ENCODE results near the gene KCNJ6.

KCNJ6 gene

DNA sequence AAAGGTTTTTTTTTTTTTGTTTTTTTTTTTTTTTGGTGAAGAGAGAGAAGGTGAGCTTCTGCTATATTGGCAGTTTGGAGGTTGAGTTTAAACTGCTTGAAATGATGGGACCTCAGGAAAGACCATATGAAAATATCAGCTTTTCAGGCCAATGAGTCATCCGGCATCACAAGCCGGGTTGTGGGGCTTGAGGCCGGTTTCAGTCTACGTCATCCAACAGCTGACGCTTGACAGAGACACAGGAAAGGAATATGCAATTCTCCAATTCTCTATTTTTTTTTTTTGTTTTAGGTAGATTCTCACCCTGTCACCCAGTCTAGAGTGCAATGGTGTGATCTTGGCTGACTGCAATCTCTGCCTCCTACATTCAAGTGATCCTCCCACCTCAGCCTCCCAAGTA lies 52.4 kb downstream of the KCNJ6 start:
- DNase-seq (ENCODE audit: low read depth): no peak

DNA sequence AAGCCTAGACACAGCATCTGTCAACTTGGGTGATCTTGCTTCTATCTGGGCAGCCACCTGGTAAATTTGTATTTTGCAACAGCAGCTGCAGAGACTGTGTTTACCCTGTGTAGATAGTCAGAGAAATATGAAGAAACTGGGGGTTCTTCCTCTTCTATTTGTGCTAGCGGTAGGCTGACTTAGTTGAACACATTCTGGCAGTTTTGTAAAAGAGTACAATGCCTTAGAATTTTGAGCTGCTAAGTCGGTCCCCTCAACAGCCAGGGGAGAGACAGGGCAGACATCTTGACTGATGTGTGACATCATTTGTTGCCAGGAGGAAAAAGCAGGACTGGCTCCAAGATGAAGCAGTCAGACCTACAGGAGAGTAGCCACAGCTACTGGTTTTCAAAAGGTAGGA lies 53.7 kb downstream of the KCNJ6 start:
- no peak for DNase-seq (ENCODE audit: low read depth)

DNA sequence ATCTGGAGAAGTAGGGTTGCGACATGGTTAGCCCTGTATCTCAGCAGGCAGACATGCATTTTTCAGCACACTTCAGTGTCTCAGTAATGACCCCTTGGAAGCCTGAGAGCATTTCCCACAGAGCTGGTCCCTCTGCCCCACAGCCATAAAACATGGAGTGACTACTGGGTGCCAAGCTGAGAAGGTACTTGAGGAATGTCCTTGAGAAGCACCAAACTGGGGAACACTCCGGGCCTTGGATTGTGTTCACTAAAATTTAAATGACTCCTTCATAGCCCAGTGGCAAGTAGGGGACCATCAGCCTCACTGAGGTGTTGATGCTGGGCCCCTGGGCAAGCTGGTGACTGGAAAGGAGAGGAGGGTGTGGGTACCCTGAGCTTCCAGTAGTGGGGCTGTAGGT lies 54.7 kb downstream of the KCNJ6 start:
- no peak for DNase-seq (ENCODE audit: low read depth)

DNA sequence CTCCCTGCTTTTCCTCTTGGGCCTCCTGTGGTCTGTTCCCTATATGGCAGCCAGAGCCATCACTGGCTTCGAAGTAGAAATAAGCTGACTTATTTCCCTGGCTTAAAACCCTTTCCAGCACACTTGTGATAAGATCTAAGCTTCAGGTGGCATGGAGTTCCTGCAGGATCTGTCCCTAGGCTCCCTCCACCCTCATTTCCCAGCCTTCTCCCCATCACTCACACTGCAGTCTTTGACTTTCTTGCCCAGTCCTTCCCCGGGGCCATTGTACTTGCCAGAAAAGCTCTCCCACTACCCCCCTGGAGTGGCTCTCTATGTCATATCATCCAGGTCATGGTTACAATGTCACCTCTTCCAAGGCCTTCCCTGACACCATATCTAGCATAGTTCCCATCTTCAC lies 55.8 kb downstream of the KCNJ6 start:
- no peak for DNase-seq (ENCODE audit: low read depth)

DNA sequence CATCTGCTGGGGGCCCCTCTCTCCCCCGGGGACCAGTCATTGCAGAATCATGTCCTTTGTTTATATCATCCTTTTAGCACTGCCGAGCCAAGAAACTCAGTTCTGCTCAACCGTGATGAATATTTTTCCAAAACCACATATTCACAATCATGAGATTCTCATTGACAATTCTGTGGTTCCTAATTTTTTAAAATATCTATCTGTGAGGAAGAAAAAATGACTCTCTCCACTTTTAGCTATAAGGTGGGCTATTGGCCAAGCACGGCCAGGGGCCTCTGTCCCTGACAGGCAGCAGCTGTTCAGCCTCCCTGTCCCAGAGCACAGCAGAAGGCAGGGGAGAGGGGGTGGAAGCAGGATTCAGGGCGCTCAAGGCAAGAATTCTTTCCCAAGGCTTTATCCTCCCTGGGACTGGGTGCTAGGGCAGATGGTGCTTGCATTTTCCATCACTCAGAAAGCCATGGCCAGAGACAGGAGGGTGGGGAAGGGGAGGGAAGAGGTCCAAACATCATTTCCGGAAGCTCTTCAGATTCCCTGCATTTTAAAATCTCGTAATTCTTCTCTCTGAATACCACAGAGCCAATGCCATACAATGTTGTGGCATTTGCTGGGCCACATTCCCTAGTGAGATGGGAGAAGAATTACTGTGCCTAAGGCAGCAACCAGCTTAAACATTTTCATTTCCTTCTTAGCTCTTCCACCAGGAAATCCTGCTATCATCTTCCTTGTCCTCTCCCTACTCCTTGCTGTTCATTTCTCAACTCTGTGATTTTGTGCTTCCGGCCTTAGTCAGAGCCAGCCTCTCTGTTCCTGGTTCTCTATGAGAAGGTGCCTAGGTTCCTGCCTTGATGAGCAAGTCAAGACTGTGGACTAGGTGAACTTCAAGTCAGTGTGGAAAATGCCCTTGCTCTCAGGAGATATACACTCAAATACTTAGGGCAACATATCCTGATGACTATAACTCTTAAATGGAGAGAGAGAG lies 60.3 kb downstream of the KCNJ6 start:
- DNase-seq (ENCODE audit: low read depth): no peak

DNA sequence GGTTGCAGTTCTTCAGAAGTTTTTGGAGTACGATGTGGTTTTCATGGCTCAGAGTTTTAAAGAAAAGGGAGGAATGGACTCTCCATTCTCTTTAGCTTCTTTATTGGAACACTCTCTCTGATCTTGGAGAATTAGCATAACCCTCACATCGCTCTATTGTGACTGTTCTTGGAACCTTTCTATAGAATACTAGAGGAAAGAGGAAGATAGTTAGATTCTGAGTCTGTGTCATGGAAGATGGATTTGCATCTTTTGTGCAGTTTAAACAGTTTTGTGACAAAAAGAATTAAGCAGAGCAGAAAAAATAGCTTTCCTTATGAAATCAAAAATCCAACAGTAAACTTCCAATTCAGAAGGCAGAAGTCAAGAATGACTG lies 61.0 kb downstream of the KCNJ6 start:
- DNase-seq (ENCODE audit: low read depth): no peak

DNA sequence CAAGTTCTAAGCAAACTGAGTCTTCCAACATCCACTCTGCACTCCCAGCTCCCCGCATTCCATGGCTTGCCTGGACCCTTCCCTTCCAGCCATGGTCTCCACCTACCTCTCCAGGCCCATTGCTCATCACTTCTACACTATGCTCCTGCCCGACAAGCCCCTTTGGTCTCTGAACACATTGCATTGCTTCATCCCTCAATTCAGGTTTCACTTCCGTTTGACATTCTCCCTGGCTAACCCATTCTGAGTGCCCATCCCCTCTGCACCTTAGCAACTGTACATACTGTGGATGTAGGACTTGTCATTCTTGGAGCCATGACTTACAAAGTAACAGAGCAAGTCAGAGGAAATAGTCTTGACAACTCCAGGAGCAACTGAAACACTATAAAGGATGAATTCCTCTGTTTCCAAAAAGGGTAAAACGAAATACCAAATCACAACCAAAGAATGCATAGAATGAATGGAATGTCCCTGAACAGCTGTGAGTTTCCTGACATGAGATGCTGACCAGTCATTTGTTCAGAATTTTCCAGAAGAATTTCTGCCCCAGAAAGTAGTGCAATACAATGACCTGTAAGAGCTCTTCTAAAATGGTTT lies 66.7 kb downstream of the KCNJ6 start:
- no peak for DNase-seq (ENCODE audit: low read depth)

DNA sequence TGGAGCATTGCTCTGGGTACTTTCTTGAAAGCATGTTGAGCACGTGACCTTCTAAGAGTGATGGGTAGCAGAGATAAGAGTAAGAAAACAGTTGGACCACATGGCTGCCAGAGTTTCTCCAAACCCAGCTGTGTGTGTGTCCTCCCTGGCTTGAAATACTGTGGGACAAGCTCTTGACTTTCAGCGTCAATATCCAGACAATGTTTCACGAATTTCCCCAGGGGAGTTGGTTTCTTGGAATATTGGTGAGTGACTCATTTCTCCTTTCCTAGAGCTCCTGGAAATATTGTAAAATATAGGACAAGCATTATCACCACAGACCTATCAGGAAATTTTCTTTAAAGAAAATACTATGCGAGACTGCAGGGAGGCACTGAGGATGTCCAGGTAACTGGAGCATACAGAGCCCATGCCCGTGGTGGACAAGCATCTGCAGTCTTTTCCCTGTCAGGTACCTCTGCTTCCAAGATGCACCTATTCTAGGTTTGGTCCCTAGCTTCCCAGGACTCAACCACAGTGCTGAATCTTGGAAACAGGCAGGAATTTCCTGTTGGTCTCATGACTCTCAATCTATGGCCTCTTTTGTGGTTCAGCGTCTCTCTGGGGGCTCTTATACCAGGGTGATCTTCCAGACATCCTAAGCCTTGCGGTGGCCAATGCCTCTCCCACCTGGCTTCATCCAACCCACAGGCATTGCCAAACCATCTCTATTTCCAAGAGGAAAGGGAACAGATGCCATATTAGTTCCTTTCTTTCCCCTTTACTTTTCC lies 67.4 kb downstream of the KCNJ6 start:
- DNase-seq (ENCODE audit: low read depth): no peak

DNA sequence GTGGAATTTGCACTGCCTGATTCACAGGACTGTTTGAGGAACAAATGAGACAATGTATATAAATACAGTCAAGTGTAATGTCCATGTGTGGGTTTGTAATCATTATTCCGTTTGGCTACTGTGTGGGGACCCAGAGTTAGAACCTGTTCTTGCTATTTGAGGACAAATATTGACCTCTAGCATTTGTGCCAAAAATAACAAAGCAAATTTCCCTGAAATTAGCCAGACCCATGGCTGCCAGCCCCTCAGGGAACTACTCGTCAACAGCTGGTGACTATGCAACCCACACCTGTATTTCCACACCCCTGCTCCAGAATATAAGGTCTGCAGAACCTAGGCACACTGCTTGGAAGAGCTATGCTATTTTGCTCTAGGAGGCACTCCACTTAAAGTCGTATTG lies 70.7 kb downstream of the KCNJ6 start:
- no peak for DNase-seq (ENCODE audit: low read depth)

DNA sequence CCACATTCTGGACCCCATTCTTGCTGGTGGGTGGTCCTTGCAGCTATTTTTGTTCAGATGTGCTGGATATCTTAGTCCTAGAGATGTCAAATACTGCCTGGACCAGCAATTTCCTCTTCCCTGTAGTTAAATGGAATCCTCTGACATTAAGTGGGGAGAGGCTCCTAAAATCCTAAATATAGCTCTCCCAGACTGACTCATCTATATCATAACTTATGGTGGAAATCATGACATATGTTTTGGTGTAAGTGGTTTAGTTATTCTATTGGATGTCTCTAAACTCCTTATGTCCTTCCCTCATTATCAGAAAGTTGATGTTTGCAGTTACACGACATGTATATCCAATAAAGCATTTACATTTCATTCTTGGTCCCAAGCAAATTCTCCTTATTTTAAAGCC lies 73.1 kb downstream of the KCNJ6 start:
- DNase-seq (ENCODE audit: low read depth): no peak

DNA sequence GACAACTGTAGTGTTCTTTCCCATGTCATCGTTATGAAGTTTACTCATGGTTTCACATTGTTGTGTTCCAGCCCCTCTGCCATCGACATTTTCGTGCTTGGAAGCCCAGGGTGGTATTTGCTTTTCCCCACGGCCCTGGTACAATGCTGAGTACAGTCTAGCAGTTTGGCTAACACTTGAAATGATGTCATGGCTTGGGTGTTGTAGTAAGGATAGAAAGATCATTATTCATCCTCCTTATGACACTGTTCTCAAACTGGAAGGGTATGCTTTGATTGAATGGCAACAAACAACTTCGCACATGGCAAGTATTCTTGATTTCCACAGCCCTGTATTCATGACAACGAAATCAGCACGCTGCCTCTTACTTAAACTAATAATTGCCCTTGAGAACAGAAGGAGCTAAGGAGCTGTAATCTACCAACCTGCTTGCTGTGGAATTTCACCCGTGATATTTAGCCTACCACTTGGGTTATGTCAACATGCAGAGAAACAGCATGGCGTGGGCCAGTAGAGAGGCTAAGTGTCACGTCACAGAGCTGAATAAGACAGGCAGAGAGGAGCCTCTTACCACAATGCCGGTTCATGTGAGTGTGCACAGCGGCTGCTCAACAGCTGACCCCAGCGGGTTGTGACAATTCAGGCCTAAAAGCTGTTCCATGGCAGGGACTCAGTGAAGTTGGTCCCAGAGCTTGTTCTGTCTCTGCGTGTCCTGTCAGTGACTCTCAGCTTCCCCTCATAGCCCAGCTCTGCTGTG lies 73.9 kb downstream of the KCNJ6 start:
- no peak for DNase-seq (ENCODE audit: low read depth)

DNA sequence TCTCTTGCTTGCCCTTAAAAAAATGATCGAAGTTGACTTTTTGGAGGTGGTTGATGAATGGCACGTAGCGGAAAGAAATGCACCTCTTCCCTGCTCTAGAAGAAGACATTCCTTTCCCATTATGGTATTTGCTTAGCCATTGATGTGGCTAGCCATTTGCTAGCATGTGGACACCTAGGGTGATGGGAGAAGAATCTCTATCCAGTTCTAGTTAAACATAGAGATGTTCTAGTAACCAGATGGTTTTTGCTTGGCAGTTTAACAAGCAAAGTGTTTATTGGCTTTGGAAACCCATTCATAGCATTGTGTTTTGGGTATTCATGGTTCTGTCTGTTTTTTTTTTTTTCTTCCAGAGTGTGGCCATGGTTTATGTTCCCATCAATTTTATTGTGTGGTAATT lies 78.9 kb downstream of the KCNJ6 start:
- DNase-seq (ENCODE audit: low read depth): no peak

DNA sequence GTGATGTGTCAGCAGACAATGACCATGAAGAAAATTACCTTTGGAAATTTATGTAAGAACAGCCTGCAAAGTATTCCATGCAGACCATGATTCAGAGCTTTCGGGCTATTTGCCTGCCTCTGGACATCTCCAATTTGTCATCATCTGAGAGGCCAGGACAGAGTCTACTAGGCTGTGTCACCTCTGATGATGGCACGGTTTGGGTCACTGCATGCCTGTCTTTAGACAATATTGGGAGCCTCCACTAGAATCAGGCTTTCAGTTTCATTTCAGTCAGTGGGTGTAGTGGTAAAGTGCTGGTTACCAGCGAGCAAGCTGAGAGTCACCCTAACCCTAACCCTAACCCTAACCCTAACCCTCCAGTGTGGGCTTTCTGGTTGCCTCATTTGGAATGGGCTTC lies 80.8 kb downstream of the KCNJ6 start:
- no peak for DNase-seq (ENCODE audit: low read depth)

DNA sequence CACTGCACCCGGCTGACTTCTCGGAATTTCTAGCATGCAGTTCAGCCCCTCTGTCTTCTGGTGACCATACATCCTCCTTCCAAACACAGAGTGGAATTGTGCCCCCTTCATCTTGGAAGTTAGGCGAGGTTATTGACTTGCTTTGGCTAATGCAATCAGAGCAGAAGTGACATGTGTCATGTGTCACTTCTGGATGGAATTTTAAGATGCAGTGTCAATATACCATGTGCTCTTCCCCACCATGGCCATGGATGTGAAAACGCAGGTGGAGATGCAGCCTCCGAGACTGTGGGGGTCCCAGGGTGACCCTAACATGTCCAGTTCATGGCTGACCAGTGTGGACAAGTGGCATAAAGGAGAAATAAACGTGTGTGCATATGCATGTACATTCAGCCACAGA lies 83.0 kb downstream of the KCNJ6 start:
- DNase-seq (ENCODE audit: low read depth): no peak

DNA sequence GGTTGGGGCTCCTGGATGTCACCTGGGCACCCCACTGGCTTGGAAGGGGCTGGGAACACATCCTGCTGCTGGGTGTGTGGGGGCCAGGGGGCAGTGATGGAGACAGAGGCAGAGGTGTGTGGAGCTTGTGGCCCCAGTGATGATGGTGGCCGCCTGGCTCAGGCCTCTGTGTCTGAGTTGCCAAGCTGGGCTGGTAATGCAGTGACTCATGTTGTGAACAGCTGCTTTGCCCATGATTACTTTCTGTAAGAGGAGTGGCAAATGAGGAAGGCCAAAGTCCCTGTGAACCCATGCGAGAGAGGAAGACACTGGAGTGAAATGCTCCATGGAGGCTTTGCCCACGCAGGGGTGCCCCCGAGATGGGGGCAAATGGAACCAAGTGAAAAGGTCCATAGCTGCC lies 86.8 kb downstream of the KCNJ6 start:
- DNase-seq (ENCODE audit: low read depth): no peak

DNA sequence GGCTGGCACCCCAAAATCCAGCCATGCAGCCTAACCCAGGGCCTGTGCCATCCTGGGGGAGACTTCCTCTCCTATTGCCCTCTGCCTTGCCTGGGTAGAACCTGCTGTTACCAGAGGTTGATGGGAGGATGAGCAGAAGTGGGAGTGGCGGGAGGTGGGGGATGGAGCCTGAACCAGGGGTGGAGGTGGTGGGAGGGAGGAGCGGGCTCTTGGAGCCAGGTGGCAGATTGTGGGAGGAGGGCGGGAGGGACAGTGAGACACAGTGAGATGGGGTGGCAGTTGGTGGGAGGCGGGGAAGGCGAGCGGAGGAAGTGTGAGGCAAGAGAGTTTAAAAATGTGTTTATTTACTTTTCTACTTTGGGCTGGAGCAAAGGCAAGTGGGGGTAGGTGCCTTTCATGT lies 87.3 kb downstream of the KCNJ6 start:
- no peak for DNase-seq (ENCODE audit: low read depth)

DNA sequence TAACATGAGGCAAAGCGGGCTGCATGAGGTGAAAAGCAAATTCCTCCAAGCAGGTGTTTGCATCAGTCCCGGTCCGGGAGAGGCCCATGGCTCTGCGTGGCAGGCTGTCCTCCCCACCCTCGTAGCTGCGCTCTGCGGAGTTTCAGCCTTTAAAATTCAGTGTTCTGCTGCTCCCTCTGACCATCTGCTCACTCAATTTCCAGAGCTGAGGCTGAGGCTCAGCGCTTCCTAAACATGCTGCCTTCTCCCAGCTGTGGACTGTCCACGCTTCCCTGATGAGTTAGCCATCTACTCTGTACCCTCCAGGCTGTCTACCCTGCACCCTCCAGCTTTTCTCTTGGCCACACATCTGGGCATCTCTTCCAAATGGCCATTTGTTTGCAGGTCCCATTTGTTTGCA lies 87.7 kb downstream of the KCNJ6 start:
- DNase-seq (ENCODE audit: low read depth): no peak

DNA sequence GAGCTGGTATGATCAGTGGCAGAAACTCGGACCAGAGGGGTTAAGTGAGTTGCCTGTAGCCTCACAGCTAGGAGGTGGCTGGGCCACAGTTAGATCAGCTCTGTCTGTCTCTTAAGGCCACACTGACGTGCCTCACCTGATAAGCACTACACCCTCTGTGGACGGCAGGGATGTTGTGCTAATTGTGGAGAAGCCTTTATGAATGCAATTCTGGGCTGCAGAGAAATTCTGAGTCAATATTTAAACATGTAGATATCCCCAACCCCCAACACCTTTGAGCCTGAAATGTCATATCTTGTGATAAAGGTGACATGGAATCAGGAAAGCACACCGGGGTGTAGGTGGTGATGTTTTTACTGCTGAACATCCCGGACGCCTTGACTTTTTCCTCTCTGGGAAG lies 88.3 kb downstream of the KCNJ6 start:
- DNase-seq (ENCODE audit: low read depth): no peak

DNA sequence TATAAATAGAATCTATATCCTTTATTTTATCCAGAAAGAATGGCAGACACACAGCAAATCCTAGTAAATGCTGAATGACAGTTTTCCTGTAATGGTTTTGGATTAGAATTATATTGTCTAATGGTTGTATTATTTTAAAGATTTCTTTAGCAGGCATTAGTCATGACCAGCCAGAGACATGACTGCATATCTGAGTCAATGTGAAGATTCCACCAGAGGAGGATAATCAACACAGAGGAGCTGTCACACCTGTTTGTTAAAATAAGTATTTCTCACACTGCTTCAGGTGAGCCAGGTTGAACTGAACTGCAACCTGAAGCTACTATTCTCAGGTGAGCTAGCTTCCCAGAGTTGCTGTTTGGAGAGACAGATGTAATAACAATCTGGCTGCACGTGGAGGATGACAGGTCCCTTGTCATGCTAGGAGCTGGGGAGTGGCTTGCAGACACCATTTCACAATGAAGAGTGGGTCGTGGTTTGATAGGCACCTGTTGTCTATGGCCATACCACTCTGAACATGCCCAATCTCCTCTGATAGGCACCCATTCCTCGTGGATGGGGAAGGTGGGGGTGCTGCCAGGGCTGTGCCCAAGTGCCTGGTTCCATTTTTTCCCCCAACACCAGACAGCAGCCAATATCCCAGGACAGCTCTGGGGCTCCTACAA lies 94.3 kb downstream of the KCNJ6 start:
- no peak for DNase-seq (ENCODE audit: low read depth)

DNA sequence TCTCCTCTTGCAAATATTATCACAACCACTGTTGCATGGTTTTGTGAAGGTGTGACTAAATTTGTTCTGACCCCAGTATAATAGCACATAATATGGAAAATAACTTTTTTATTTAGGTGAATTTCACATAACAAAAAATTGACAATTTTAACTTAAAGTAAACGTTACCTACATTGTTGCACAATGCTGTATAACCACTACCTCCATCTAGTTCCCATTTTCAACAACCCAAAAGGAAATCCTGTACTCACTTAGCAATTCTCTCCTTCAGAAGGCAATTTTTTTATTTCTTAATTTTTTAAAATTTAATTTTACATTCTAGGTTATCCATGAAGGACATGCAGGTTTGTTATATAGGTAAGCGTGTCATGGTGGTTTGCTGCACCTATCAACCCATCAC lies 95.2 kb downstream of the KCNJ6 start:
- DNase-seq (ENCODE audit: low read depth): no peak

DNA sequence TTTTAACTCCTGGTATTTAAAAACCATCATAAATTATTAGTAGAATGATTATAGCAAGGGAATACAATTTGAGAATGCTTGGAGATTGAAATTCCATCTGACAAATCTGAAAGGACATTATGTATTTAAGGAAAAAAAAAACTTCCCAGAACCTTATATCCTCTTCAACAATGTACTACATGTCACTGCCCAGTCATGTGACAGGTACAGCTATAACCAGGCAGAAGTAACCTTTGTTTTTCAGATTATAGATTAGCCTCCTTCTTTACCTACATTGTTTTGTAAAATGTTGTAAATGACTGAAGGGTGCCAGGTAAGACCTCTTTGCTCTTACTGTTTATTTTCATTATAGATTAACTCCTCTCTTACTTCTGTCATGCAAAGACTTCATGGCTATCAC lies 96.9 kb downstream of the KCNJ6 start:
- DNase-seq (ENCODE audit: low read depth): no peak

DNA sequence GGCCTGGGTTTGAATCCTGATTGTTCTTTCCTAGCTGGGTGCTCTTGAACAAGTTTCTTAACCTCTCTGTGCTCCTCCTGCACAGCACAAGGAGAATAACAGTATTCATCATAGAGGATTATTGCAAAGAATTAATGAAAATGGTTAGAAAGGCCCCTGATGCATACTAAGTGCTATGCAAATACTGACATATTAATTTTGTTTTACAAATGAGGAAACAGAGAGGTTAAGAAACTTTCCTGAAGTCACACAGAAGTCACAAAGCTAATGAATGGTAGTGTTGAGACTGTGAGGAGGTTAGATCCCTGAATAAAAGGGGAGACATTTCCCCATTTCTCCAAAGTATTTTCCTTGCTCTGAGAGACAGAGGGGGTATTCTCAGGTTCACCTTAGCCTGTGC lies 99.0 kb downstream of the KCNJ6 start:
- no peak for DNase-seq (ENCODE audit: low read depth)

Data from stimulated activated CD8-positive, alpha-beta memory T cell treated with anti-CD3 and anti-CD28 coated beads, Interleukin-4, amount 100 ng/mL, for 24 hours (primary cell).